Measurements from ENCODE around the gene MOV10L1. TPM values are rescaled to one million over a fixed set of nuclear protein-coding genes. Genes with fewer than 3 reads are reported as not detected.

The MOV10L1 gene
- total and polyA plus RNA-seq, 5 donors from 2014 or later, result not detected

DNA sequence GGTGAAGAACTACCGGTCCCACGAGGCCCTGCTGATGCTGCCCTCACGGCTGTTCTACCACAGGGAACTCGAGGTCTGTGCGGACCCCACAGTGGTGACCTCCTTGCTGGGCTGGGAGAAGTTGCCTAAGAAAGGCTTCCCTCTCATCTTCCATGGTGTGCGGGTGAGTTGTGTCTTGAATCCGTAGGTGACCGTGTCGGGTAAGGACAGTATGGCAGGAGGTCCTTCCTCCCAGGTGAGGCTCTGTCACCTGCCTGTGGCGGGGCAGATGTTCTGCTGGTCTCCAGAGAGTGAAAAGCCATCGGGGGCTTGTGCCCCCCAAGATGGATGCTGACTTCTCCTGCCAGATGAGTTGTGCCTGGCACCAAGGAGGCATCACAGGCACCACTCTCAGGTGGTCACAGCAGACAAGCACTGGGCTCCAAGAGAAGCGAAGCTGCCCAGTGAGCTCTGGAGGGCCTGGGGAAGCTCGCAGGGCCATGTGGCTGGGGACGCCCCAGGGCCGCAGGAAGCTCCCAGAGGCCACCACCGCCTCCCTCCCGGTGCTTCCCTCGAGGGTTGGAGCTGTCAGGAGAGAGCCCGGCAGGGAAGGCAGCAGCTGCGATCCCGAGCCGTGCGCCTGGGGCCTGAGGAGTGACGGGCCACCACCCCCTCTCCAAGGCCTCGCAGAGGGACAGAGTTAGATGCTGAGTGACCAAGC, 63.4 kb downstream of the MOV10L1 start:
- Histone ChIP-seq H3K9me3 (ENCODE audit: control insufficient read depth in 2 of 2, low read length in 2 of 2) (no peaks in the 10 kb centered on the region), H3K4me3 (ENCODE audit: low read depth, low read length) (no peak overlapping the region), H3K27ac (ENCODE audit: insufficient read depth, low read length, poor library complexity, severe bottlenecking) (no peak overlapping the region), H3K4me1 (ENCODE audit: control insufficient read depth, insufficient read depth, low read length, poor library complexity, severe bottlenecking) (peaks cover 3% of the 10 kb centered on the region), H3K36me3 (ENCODE audit: control insufficient read depth, insufficient read depth, low read length) (no peaks in the 10 kb centered on the region), H3K27me3 (ENCODE audit: control insufficient read depth, insufficient read depth, low read length) (no peaks in the 10 kb centered on the region)
- no peak overlapping the region for H3K4me3 Mint-ChIP-seq
- peaks cover 0 to 4% (median under 1%) of the 10 kb centered on the region in 4 donors for H3K4me1 Mint-ChIP-seq
- H3K27me3 Mint-ChIP-seq, result peaks cover 8% of the 10 kb centered on the region
- H3K9me3 Mint-ChIP-seq, result no peaks in the 10 kb centered on the region
- no peak overlapping the region for H3K27ac Mint-ChIP-seq
- H3K36me3 Mint-ChIP-seq, result no peaks in the 10 kb centered on the region
- no peak for DNase-seq
- no peak for ATAC-seq (ENCODE audit: low read depth in 2 of 2)

DNA sequence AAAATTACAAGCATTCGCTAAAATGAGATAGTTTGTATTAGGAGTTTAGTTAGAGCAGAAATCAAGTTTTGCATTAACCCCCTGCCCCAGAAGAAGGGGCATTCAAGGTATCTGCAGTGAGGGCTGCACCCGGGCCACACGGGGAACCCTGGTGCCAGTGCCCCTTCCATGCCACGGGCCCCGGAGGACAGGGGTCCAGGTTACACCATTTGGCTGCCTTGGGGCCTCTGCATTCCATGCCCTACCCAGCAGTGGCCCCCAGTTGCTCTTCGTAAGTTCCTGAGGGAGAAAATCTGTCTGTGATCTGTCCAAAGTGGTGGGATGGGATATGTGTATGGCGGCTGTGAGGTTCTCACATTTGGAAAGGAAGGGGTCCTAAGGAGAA, 63.9 kb downstream of the MOV10L1 start:
- Mint-ChIP-seq H3K36me3 (no peaks in the 10 kb centered on the region), H3K27ac (peak overlapping the region in 1 of 3 donors; percentile 35), H3K4me1 (peaks cover 0 to 4% (median under 1%) of the 10 kb centered on the region in 4 donors), H3K9me3 (no peaks in the 10 kb centered on the region), H3K4me3 (no peak overlapping the region), H3K27me3 (peaks cover 13% of the 10 kb centered on the region)
- no peak overlapping the region for H3K4me3 ChIP-seq (ENCODE audit: low read depth, low read length)
- H3K27me3 ChIP-seq (ENCODE audit: control insufficient read depth, insufficient read depth, low read length), result no peaks in the 10 kb centered on the region
- peaks cover 3% of the 10 kb centered on the region for H3K4me1 ChIP-seq (ENCODE audit: control insufficient read depth, insufficient read depth, low read length, poor library complexity, severe bottlenecking)
- H3K9me3 ChIP-seq (ENCODE audit: control insufficient read depth in 2 of 2, low read length in 2 of 2), result no peaks in the 10 kb centered on the region
- ATAC-seq (ENCODE audit: low read depth in 2 of 2) (no peak), DNase-seq (no peak)
- no peak overlapping the region for H3K27ac ChIP-seq (ENCODE audit: insufficient read depth, low read length, poor library complexity, severe bottlenecking)
- no peaks in the 10 kb centered on the region for H3K36me3 ChIP-seq (ENCODE audit: control insufficient read depth, insufficient read depth, low read length)

DNA sequence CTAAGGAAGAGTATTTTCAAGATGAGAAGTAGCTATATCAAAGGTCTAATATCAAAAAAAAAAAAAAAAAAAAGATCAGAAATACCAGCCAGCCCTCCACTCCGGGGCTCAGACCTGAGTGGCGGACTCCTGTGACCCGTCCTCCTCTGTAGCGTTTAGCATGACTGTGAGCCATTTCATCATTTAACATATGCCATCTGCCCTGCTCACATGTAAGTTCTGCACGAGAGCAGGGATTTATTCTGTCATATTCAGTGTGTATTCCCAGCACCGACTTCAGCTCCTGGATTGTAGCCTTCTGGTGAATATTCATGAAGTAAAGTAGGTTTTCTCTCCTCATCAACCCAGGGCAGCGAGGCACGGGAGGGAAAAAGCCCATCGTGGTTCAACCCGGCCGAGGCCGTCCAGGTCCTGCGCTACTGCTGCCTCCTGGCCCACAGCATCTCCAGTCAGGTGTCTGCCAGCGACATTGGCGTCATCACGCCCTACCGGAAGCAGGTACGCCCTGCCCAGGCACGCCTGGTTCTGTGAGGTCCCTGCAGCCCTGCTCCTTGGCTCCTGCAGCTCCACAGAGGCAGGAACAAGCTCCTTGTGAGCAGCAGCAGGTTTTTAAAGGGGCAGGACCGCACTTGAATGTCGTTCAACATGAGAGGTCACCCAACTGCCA, 68.0 kb downstream of the MOV10L1 start:
- DNase-seq (no peak), ATAC-seq (ENCODE audit: low read depth in 2 of 2) (no peak)
- Histone ChIP-seq H3K36me3 (ENCODE audit: control insufficient read depth, insufficient read depth, low read length) (no peaks in the 10 kb centered on the region), H3K27ac (ENCODE audit: insufficient read depth, low read length, poor library complexity, severe bottlenecking) (no peak overlapping the region), H3K4me1 (ENCODE audit: control insufficient read depth, insufficient read depth, low read length, poor library complexity, severe bottlenecking) (no peaks in the 10 kb centered on the region), H3K9me3 (ENCODE audit: control insufficient read depth in 2 of 2, low read length in 2 of 2) (no peaks in the 10 kb centered on the region), H3K4me3 (ENCODE audit: low read depth, low read length) (no peak overlapping the region), H3K27me3 (ENCODE audit: control insufficient read depth, insufficient read depth, low read length) (no peaks in the 10 kb centered on the region)
- Mint-ChIP-seq H3K36me3 (no peaks in the 10 kb centered on the region), H3K27me3 (peaks cover 20% of the 10 kb centered on the region), H3K9me3 (no peaks in the 10 kb centered on the region), H3K27ac (no peak overlapping the region), H3K4me1 (no peaks in the 10 kb centered on the region), H3K4me3 (no peak overlapping the region)

DNA sequence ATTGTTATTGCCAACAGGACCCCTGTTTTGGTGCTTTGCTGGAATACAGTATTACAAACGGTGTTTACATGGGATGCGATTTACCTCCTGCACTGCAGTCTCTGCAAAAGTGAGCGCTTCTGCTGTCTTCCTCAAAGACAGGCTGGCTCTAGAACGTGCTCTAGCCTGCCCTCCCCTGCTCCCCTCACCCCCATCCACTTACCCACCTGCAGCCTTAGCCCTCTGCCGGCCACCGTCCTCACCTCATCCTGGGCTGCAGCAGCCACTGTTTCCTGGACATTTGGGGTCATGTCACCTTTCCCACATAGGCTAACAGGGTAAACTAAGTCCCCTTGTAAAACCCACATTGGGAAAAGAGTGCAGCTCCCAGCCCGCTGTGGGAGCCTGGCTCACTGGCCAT, 71.1 kb downstream of the MOV10L1 start:
- H3K27ac ChIP-seq (ENCODE audit: insufficient read depth, low read length, poor library complexity, severe bottlenecking), result no peak overlapping the region
- Mint-ChIP-seq H3K27ac (no peak overlapping the region), H3K36me3 (no peaks in the 10 kb centered on the region), H3K9me3 (no peaks in the 10 kb centered on the region), H3K27me3 (peaks cover 13% of the 10 kb centered on the region), H3K4me1 (no peaks in the 10 kb centered on the region), H3K4me3 (no peak overlapping the region)
- no peaks in the 10 kb centered on the region for H3K9me3 ChIP-seq (ENCODE audit: control insufficient read depth in 2 of 2, low read length in 2 of 2)
- ATAC-seq (ENCODE audit: low read depth in 2 of 2), result no peak
- DNase-seq, result no peak
- no peaks in the 10 kb centered on the region for H3K36me3 ChIP-seq (ENCODE audit: control insufficient read depth, insufficient read depth, low read length)
- H3K4me3 ChIP-seq (ENCODE audit: low read depth, low read length), result no peak overlapping the region
- no peaks in the 10 kb centered on the region for H3K27me3 ChIP-seq (ENCODE audit: control insufficient read depth, insufficient read depth, low read length)
- H3K4me1 ChIP-seq (ENCODE audit: control insufficient read depth, insufficient read depth, low read length, poor library complexity, severe bottlenecking), result no peaks in the 10 kb centered on the region

DNA sequence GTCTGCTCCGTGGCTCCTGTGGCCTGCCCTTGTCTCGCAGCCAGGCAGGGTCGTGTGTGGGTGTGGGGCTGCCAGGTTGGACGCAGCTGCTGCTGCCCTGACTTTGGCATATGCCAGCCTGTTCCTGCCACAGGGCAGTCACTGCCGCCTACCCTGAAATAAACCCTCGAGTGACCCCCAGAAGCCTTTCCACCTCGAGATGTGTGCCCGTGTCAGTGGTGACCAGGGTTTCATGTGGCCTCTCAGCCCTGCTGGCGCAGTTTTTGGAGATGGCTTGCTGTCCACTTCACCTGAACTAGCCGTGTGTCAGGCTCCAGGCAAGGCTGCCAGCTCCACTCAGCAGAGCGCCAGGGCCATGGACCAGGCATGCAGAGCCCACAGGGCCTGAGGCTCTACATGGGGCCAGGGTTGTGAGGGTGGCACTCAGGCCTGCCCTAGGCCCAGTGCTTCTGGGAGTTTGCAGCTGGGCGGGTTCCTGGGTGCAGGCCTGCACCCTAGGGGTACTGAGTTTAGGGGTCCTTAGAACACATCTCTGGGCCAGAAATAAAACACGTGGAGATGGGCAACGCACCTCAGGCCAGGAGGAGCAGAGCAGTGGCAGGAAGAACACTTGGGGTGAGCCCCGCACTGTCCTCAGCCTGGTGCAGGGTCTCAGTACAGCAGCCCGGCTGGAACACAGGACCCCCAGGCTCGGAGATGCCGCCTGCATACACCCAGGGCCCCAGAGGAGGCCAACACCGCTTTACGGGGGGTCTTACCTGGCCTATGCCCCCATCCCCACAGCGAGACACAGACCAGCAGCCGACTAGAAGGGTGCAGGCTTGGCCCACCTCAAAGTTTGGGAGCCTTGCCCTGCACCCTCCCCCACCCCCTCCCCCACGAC, 71.9 kb downstream of the MOV10L1 start:
- no peaks in the 10 kb centered on the region for H3K27me3 ChIP-seq (ENCODE audit: control insufficient read depth, insufficient read depth, low read length)
- no peaks in the 10 kb centered on the region for H3K4me1 Mint-ChIP-seq
- DNase-seq (no peak), ATAC-seq (ENCODE audit: low read depth in 2 of 2) (no peak)
- no peaks in the 10 kb centered on the region for H3K9me3 Mint-ChIP-seq
- H3K4me3 Mint-ChIP-seq, result no peak overlapping the region
- H3K4me3 ChIP-seq (ENCODE audit: low read depth, low read length), result no peak overlapping the region
- no peaks in the 10 kb centered on the region for H3K36me3 Mint-ChIP-seq
- H3K27ac ChIP-seq (ENCODE audit: insufficient read depth, low read length, poor library complexity, severe bottlenecking), result no peak overlapping the region
- H3K9me3 ChIP-seq (ENCODE audit: control insufficient read depth in 2 of 2, low read length in 2 of 2), result no peaks in the 10 kb centered on the region
- no peak overlapping the region for H3K27ac Mint-ChIP-seq
- no peaks in the 10 kb centered on the region for H3K36me3 ChIP-seq (ENCODE audit: control insufficient read depth, insufficient read depth, low read length)
- no peaks in the 10 kb centered on the region for H3K4me1 ChIP-seq (ENCODE audit: control insufficient read depth, insufficient read depth, low read length, poor library complexity, severe bottlenecking)
- H3K27me3 Mint-ChIP-seq, result peaks cover 13% of the 10 kb centered on the region

DNA sequence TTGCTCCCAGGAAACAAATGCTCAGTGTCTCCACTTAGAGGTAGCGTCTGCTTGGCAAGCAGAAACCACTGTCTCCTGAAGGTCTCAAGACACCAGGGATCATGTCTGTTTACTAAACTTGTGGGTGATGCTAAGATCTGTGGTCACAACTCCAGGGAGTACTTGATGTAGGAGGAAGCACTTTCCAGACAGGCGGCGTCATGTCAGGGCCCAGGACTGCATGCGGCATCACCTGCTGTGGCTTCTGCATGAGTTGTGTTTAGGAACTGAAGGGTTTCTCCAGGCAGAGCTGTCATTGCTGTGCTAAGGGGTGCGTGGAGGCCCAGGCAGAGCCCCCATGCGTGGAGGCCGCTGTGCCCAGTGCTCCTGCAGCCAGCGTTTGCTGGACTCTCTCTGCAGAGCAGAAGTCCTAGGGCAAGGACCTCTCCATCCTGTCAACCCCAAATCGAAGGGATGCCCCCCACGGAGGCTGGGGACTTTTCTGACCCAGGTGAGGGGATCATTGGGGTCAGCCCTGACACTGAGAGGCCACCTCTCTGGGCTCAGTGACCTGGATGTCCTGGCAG, 72.7 kb downstream of the MOV10L1 start:
- no peak overlapping the region for H3K27ac Mint-ChIP-seq
- no peaks in the 10 kb centered on the region for H3K4me1 Mint-ChIP-seq
- no peaks in the 10 kb centered on the region for H3K27me3 ChIP-seq (ENCODE audit: control insufficient read depth, insufficient read depth, low read length)
- DNase-seq (no peak), ATAC-seq (ENCODE audit: low read depth in 2 of 2) (no peak)
- no peak overlapping the region for H3K27ac ChIP-seq (ENCODE audit: insufficient read depth, low read length, poor library complexity, severe bottlenecking)
- peaks cover 20% of the 10 kb centered on the region for H3K27me3 Mint-ChIP-seq
- no peaks in the 10 kb centered on the region for H3K4me1 ChIP-seq (ENCODE audit: control insufficient read depth, insufficient read depth, low read length, poor library complexity, severe bottlenecking)
- no peak overlapping the region for H3K4me3 ChIP-seq (ENCODE audit: low read depth, low read length)
- H3K36me3 Mint-ChIP-seq, result no peaks in the 10 kb centered on the region
- H3K9me3 ChIP-seq (ENCODE audit: control insufficient read depth in 2 of 2, low read length in 2 of 2), result no peaks in the 10 kb centered on the region
- H3K36me3 ChIP-seq (ENCODE audit: control insufficient read depth, insufficient read depth, low read length), result no peaks in the 10 kb centered on the region
- H3K4me3 Mint-ChIP-seq, result no peak overlapping the region
- no peaks in the 10 kb centered on the region for H3K9me3 Mint-ChIP-seq

DNA sequence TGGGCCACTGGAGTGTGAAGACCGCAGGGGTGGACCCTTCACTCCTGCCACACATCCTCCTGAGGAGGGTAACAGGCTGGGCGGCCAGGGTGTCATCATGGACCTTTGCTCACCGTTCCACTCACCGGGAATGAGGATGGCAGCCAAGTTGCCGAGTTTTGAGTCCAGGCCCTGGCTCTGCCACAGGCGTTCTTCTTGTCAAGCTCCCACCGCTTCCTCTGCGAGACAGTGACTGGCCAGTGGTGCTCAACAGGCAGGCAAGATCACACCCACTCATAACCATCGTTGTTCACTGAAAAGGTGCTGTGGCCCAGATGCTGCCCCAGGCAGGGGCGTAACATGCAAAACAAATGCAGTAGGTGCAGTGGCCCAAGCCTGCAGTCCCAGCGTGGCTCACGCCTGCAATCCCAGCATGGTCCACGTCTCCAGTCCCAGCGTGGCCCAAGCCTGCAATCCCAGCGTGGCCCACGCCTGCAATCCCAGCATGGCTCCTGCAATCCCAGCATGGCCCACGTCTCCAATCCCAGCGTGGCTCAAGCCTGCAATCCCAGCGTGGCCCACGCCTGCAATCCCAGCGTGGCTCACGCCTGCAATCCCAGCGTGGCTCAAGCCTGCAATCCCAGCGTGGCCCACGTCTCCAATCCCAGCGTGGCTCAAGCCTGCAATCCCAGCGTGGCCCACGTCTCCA, 75.8 kb downstream of the MOV10L1 start:
- Histone ChIP-seq H3K27me3 (ENCODE audit: control insufficient read depth, insufficient read depth, low read length) (peaks cover 4% of the 10 kb centered on the region), H3K4me1 (ENCODE audit: control insufficient read depth, insufficient read depth, low read length, poor library complexity, severe bottlenecking) (no peaks in the 10 kb centered on the region), H3K4me3 (ENCODE audit: low read depth, low read length) (no peak overlapping the region), H3K27ac (ENCODE audit: insufficient read depth, low read length, poor library complexity, severe bottlenecking) (no peak overlapping the region), H3K36me3 (ENCODE audit: control insufficient read depth, insufficient read depth, low read length) (no peaks in the 10 kb centered on the region), H3K9me3 (ENCODE audit: control insufficient read depth in 2 of 2, low read length in 2 of 2) (no peaks in the 10 kb centered on the region)
- H3K9me3 Mint-ChIP-seq, result no peaks in the 10 kb centered on the region
- no peak for ATAC-seq (ENCODE audit: low read depth in 2 of 2)
- no peak for DNase-seq
- no peak overlapping the region for H3K27ac Mint-ChIP-seq
- peaks cover 28% of the 10 kb centered on the region for H3K27me3 Mint-ChIP-seq
- H3K36me3 Mint-ChIP-seq, result no peaks in the 10 kb centered on the region
- peaks cover 0 to 6% (median 2%) of the 10 kb centered on the region in 4 donors for H3K4me1 Mint-ChIP-seq
- H3K4me3 Mint-ChIP-seq, result no peak overlapping the region
